ENCODE results near the gene RASSF3. TPM values are rescaled to one million over a fixed set of nuclear protein-coding genes. Genes with fewer than 3 reads are reported as not detected.
A peak's percentile ranks its signal among the peaks of the same experiment; 100 is the strongest.
"Not testable (repeated sequence)": the region's sequence is repeated elsewhere in the genome, so short reads cannot be mapped to it uniquely, and the experiment has no call there.

Gene RASSF3
- total and polyA plus RNA-seq, 12 donors = 21.6 to 159 (median 82.4) TPM

DNA sequence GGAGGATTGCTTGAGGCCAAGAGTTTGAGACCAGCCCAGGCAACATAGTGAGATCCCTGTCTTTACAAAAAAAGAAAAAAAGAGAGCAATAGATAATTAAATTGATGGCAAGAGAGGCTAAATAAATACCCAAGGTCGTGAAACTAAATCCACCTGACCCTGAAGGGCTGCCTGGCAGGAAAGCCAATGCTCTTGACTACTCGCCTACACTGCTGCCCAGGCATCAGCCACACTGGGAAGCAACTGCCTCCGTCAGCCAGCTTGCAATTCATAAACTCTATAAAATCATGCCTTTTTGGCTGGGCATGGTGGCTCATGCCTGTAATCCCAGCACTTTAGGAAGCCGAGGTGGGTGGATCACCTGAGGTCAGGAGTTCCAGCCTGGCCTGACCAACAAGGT lies 31.7 kb upstream of the RASSF3 start:
- H3K27me3 ChIP-seq = no peaks in the 10 kb centered on the region
- H3K4me3 ChIP-seq = no peak overlapping the region
- peaks cover 3 to 21% (median 12%) of the 10 kb centered on the region in 9 donors for H3K4me1 ChIP-seq
- peaks cover 0 to 22% (median 13%) of the 10 kb centered on the region in 11 donors for H3K9me3 ChIP-seq
- H3K36me3 ChIP-seq = no peaks in the 10 kb centered on the region
- ATAC-seq = no peak
- no peak for DNase-seq
- no peak overlapping the region for H3K27ac ChIP-seq
- TF ChIP-seq, protein P1, sequence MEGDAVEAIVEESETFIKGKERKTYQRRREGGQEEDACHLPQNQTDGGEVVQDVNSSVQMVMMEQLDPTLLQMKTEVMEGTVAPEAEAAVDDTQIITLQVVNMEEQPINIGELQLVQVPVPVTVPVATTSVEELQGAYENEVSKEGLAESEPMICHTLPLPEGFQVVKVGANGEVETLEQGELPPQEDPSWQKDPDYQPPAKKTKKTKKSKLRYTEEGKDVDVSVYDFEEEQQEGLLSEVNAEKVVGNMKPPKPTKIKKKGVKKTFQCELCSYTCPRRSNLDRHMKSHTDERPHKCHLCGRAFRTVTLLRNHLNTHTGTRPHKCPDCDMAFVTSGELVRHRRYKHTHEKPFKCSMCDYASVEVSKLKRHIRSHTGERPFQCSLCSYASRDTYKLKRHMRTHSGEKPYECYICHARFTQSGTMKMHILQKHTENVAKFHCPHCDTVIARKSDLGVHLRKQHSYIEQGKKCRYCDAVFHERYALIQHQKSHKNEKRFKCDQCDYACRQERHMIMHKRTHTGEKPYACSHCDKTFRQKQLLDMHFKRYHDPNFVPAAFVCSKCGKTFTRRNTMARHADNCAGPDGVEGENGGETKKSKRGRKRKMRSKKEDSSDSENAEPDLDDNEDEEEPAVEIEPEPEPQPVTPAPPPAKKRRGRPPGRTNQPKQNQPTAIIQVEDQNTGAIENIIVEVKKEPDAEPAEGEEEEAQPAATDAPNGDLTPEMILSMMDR (IDR thresholded peaks at IDR 0.05) = no peak
- WGBS, 2 donors = 75 to 88% methylated on average over 4 of the region's 4 CpGs
- intact Hi-C loops (cut with DNase I) = no loop called here

GRCh38 chr12:64580681-64581080 lies 29.6 kb upstream of the RASSF3 start:
- 67 to 77% methylated on average over 2 of the region's 2 CpGs for WGBS, 2 donors
- no peak for ATAC-seq
- TF ChIP-seq, protein P1 (IDR thresholded peaks at IDR 0.05) = no peak
- no peaks in the 10 kb centered on the region for H3K36me3 ChIP-seq
- no peak overlapping the region for H3K4me3 ChIP-seq
- H3K27ac ChIP-seq = no peak overlapping the region
- intact Hi-C loops (cut with DNase I) = no loop called here
- no peak for DNase-seq
- H3K27me3 ChIP-seq = no peaks in the 10 kb centered on the region
- H3K4me1 ChIP-seq = peaks cover 3 to 33% (median 26%) of the 10 kb centered on the region in 9 donors
- H3K9me3 ChIP-seq = peaks cover 0 to 5% (median 0%) of the 10 kb centered on the region in 11 donors

DNA sequence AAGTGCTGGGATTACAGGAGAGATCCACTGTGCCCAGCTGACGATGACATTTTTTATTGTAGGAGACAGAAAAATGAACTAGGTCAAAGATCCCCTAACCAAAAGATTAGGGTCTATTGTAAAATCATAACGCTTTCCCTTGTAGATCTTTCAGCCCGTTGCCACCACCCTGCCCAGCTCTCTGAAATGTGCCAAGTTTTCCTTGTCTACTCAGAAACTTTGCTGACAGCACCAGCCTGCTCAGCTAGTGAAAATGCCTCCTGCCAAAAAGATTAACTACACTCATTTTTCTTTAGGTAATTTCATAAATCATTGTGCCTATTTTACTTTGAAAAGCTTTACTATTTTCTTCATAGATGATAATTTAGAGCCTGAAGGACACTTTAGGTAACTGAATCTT lies 28.2 kb upstream of the RASSF3 start:
- Histone ChIP-seq H3K4me3 (no peak overlapping the region), H3K4me1 (peaks cover 3 to 31% (median 26%) of the 10 kb centered on the region in 9 donors), H3K27me3 (no peaks in the 10 kb centered on the region), H3K9me3 (no peaks in the 10 kb centered on the region), H3K27ac (no peak overlapping the region), H3K36me3 (no peaks in the 10 kb centered on the region)
- TF ChIP-seq, protein P1 (IDR thresholded peaks at IDR 0.05) = no peak
- intact Hi-C loops (cut with DNase I) = no loop called here
- 55 to 56% methylated on average over 3 of the region's 3 CpGs for WGBS, 2 donors
- DNase-seq = no peak
- peak in 2 of 8 donors; percentile 48 to 66 for ATAC-seq

GRCh38 chr12:64582862-64583261 lies 27.4 kb upstream of the RASSF3 start:
- ATAC-seq (no peak), DNase-seq (no peak)
- TF ChIP-seq, protein P1 (IDR thresholded peaks at IDR 0.05) = no peak
- Histone ChIP-seq H3K27me3 (no peaks in the 10 kb centered on the region), H3K4me3 (no peak overlapping the region), H3K4me1 (peaks cover 3 to 31% (median 25%) of the 10 kb centered on the region in 9 donors), H3K36me3 (no peaks in the 10 kb centered on the region), H3K27ac (peak overlapping the region in 6 of 10 donors; percentile 39 to 84 (median 70)), H3K9me3 (no peaks in the 10 kb centered on the region)
- intact Hi-C loops (cut with DNase I) = no loop called here
- 84 to 90% methylated on average over 3 of the region's 3 CpGs for WGBS, 2 donors

- WGBS, 2 donors = 69 to 74% methylated on average over 7 of the region's 7 CpGs
- not testable (repeated sequence) for H3K9me3 ChIP-seq
Measured at GRCh38 chr12:64583395-64583770, 26.9 kb upstream of the RASSF3 start.

More at GRCh38 chr12:64583395-64583770, 26.9 kb upstream of the RASSF3 start:
- H3K27me3 ChIP-seq; intact Hi-C loops (cut with DNase I); DNase-seq; H3K36me3 ChIP-seq: not testable (repeated sequence)
- ATAC-seq = peak in 2 of 8 donors; percentile 6 to 11
- Histone ChIP-seq H3K4me3 (peak overlapping the region in 5 of 10 donors; percentile 11 to 35 (median 26)), H3K27ac (peak overlapping the region in 7 of 10 donors; percentile 1 to 84 (median 67)), H3K4me1 (peaks cover 3 to 31% (median 25%) of the 10 kb centered on the region in 9 donors)

Data from heart right ventricle (tissue), 16 donors.